HepG2 (cell line): Measurements from ENCODE around the gene SMPD3. TPM values are rescaled to one million over a fixed set of nuclear protein-coding genes. Genes with fewer than 3 reads are reported as not detected.
A peak's percentile ranks its signal among the peaks of the same experiment; 100 is the strongest.

Experiments used
- ATAC-seq: fragments of 200-7000 bp; cut with Tn5 transposase; 3 replicates; pipeline ENCODE4 v1.9.1; 2020; ENCODE audit warnings: mild to moderate bottlenecking, moderate library complexity
- BruUV-seq: library from RNA; stranded (reverse); fragments of 400-500 nt; replicated peaks from 2 replicates; lab custom pipeline; 2021; lab: Mats Ljungman, UMichigan
- CTCF ChIA-PET: fragments of 300-600 bp; formaldehyde crosslinking; extraction: SDS; loops from one replicate; lab custom pipeline; 2021; ENCODE audit warnings: low total read pairs, inconsistent platforms, low intra/inter-chr PET ratio; lab: Yijun Ruan, JAX
- POLR2A ChIA-PET: fragments of 350-600 bp; sonication (Branson Sonifier 250); formaldehyde crosslinking; loops from one replicate; lab custom pipeline; 2020; ENCODE audit warnings: antibody characterized with exemption, inconsistent platforms; lab: Yijun Ruan, JAX
- DNase-seq: peaks from one replicate; pipeline ENCODE4 v3.0.0-alpha.2; 2015; ENCODE audit warnings: low spot score
- FAIRE-seq: peaks from 3 replicates; lab custom pipeline; 2011; peaks lifted over from hg19 to GRCh38; lab: Jason Lieb, UNC
- H2AFZ ChIP-seq: one replicate; pipeline ENCODE4 v1.6.1; 2011; ENCODE audit warnings: low read length, inconsistent platforms
- H3K27ac ChIP-seq: fragments of 300-600 bp; 3 replicates; pipeline ENCODE4 v1.8.0; 2011; ENCODE audit warnings: mixed run types, mild to moderate bottlenecking, mixed read lengths, low read length, inconsistent platforms; ENCODE audit not compliant: insufficient read depth; ENCODE audit errors: extremely low read length
- H3K27me3 ChIP-seq, 2 experiments: fragments of 200-600 bp in 1 of 2; 2 replicates in 1 of 2; 3 replicates in 1 of 2; pipeline versions ENCODE4 v1.6.0 to v1.8.0; 2011; ENCODE audit warnings: low read length in 2 of 2, mild to moderate bottlenecking in 2 of 2, moderate library complexity in 2 of 2, inconsistent platforms in 1 of 2; ENCODE audit not compliant: insufficient read depth in 2 of 2, control insufficient read depth in 1 of 2
- H3K36me3 ChIP-seq, 2 experiments: fragments of 200-600 bp in 1 of 2; replicated peaks in 1 of 2; 2 replicates in 1 of 2; 3 replicates in 1 of 2; pipeline versions ENCODE4 v1.5.1 to v1.8.0; 2011; ENCODE audit warnings: low read length in 2 of 2, inconsistent platforms in 1 of 2; ENCODE audit not compliant: insufficient read depth in 2 of 2, control insufficient read depth in 1 of 2
- H3K4me1 ChIP-seq: 2 replicates; pipeline ENCODE4 v1.5.1; 2012; ENCODE audit warnings: low read length, inconsistent platforms; ENCODE audit not compliant: insufficient read depth
- H3K4me2 ChIP-seq: 2 replicates; pipeline ENCODE4 v1.6.0; 2011; ENCODE audit warnings: low read depth, low read length, inconsistent platforms
- H3K4me3 ChIP-seq, 3 experiments: fragments of 200-600 bp in 1 of 3; sonication (generic), shearing (Covaris generic) in 1 of 3; replicated peaks in 1 of 3; 2 replicates each; pipeline ENCODE4 v1.5.1; 2011 to 2016; ENCODE audit warnings: low read length in 3 of 3, inconsistent platforms in 2 of 3, low read depth in 2 of 3, mild to moderate bottlenecking in 2 of 3, control low read depth in 1 of 3, mixed read lengths in 1 of 3; ENCODE audit not compliant: insufficient read depth in 1 of 3
- H3K79me2 ChIP-seq: one replicate; pipeline ENCODE4 v1.6.1; 2011; ENCODE audit warnings: low read length, inconsistent platforms; ENCODE audit not compliant: insufficient read depth
- H3K9ac ChIP-seq: 2 replicates; pipeline ENCODE4 v1.6.0; 2011; ENCODE audit warnings: mild to moderate bottlenecking, low read depth, low read length, inconsistent platforms; ENCODE audit not compliant: insufficient read depth
- H3K9me3 ChIP-seq: 2 replicates; pipeline ENCODE4 v1.5.1; 2012; ENCODE audit warnings: mild to moderate bottlenecking, low read length
- H4K20me1 ChIP-seq: 2 replicates; pipeline ENCODE4 v1.6.0; 2011; ENCODE audit warnings: inconsistent platforms, mild to moderate bottlenecking, low read length, moderate library complexity; ENCODE audit not compliant: insufficient read depth
- MTF1 ChIP-seq: sonication (generic); formaldehyde crosslinking; IDR thresholded peaks from 2 replicates; pipeline ENCODE4 v1.5.0; 2020; ENCODE audit warnings: missing genetic modification reagents
- RBM22 ChIP-seq: fragments of 200-400 bp; formaldehyde crosslinking; optimal IDR thresholded peaks from 2 replicates; pipeline ENCODE3; 2017; ENCODE audit warnings: mild to moderate bottlenecking, low read length, moderate library complexity
- ZNF225 ChIP-seq: sonication (generic); formaldehyde crosslinking; IDR thresholded peaks from 2 replicates; pipeline ENCODE4 v1.4.0; 2020; ENCODE audit warnings: mild to moderate bottlenecking, missing genetic modification reagents
- WGBS: methylation state at CpG from one replicate; pipeline ENCODE4 v1.1.6; 2017; ENCODE audit warnings: low lambda C conversion rate; 5-methylcytosine and 5-hydroxymethylcytosine counted together
- in situ Hi-C: cut with HindIII; loops from 2 replicates; pipeline ENCODE4 v1.10.0; 2017; ENCODE audit warnings: low pct_unique_long_range_greater_than_20kb; ENCODE audit not compliant: extremely low pct_ligation_motif_present
- intact Hi-C: fragments of 100-400 bp; cut with micrococcal nuclease; formaldehyde crosslinking; loops from one replicate; pipeline ENCODE4 v1.10.0; 2022; ENCODE audit not compliant: unreplicated experiment
- polyA plus RNA-seq, 8 experiments: library from polyadenylated mRNA; depleted of rRNA in 3 of 8; stranded (reverse) in 7 of 8; unstranded in 1 of 8; fragments of >200 nt; fragmentation: Illumina TruSeq in 4 of 8; extraction: Trizol in 4 of 8; gene quantifications; 2 replicates each; pipeline versions ENCODE4 v1.2.1 to v1.2.3, GENCODE V29; 2011 to 2016; ENCODE audit warnings: low read depth in 4 of 8, missing spikeins in 1 of 8, mixed read lengths in 1 of 8; ENCODE audit not compliant: insufficient read depth in 1 of 8
- total RNA-seq, 5 experiments: library from RNA; depleted of rRNA; stranded (reverse); fragments of >200 nt; fragmentation: Illumina TruSeq; extraction: Trizol; gene quantifications; 2 replicates each; pipeline ENCODE4 v1.2.3, GENCODE V29; 2016; ENCODE audit warnings: low read depth in 1 of 5
- TF ChIP-seq, protein P1 (sequence below): sonication (generic); formaldehyde crosslinking; IDR thresholded peaks from 2 replicates; pipeline ENCODE4 v1.8.0; 2022; ENCODE audit warnings: low read depth, missing genetic modification reagents
- TF ChIP-seq, protein P2 (sequence below): sonication (generic); formaldehyde crosslinking; IDR thresholded peaks from 2 replicates; pipeline ENCODE4 v1.4.0; 2020; ENCODE audit warnings: missing genetic modification reagents
- TF ChIP-seq, protein P3 (sequence below): sonication (generic); formaldehyde crosslinking; IDR thresholded peaks from 2 replicates; pipeline ENCODE4 v1.9.0; 2022; ENCODE audit warnings: missing genetic modification reagents, mild to moderate bottlenecking, borderline replicate concordance

SMPD3 gene
- total and polyA plus RNA-seq, 2 of the 13 experiments (the other 11 are each of a cell fraction or from before 2014, with no cell fraction given), result 0.07 to 0.32 TPM

DNA sequence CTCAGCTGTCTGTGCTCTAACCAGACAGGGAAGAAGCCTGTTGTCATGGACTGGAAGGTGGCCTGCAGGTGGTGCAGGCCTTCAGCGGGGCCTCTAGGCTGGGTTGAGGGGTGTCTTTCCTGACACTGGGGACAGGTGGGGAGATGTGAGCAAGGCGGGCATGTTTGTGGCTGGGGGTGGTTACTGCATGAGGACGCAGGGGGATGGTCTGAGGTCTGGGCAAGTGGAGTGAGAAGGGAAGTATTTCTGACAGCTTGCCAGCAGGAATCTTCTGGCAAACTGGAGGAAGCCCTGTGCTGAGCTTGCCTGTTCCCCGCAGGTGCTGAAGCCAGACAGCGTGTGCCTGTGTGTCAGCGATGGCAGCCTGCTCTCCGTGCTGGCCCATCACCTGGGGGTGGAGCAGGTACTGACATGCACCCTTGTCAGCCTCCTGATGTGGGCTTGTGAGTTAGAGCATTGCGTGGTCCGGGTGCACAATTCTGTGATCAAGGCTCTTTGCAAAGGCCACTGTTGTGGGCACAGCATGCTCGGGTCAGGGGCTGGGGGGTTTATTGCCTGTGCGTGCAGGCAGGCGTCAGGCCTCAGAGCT, 101.3 kb downstream of the SMPD3 start:
- H3K27me3 ChIP-seq, result no peaks in the 10 kb centered on the region
- intact Hi-C loops, result no loop called here
- no peak for FAIRE-seq
- no peak overlapping the region for H2AFZ ChIP-seq
- no peak overlapping the region for H3K4me3 ChIP-seq
- no peaks in the 10 kb centered on the region for H3K79me2 ChIP-seq
- CTCF ChIA-PET, result no interaction called here
- no peaks in the 10 kb centered on the region for H4K20me1 ChIP-seq
- no peaks in the 10 kb centered on the region for H3K9me3 ChIP-seq
- H3K36me3 ChIP-seq, result peaks cover 49 to 96% of the 10 kb centered on the region in 2 experiments
- no peak for ATAC-seq
- peak; percentile 18 for TF ChIP-seq RBM22
- TF ChIP-seq, protein P1, sequence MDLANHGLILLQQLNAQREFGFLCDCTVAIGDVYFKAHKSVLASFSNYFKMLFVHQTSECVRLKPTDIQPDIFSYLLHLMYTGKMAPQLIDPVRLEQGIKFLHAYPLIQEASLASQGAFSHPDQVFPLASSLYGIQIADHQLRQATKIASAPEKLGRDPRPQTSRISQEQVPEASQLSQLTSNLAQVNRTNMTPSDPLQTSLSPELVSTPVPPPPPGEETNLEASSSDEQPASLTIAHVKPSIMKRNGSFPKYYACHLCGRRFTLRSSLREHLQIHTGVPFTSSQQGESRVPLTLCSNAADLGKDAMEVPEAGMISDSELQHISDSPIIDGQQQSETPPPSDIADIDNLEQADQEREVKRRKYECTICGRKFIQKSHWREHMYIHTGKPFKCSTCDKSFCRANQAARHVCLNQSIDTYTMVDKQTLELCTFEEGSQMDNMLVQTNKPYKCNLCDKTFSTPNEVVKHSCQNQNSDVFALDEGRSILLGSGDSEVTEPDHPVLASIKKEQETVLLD (CRISPR knock-in tag), result no peak
- no peak overlapping the region for H3K9ac ChIP-seq
- in situ Hi-C loops, result no loop called here
- no peaks in the 10 kb centered on the region for H3K4me1 ChIP-seq
- POLR2A ChIA-PET, result no interaction called here
- no peak for DNase-seq
- no peak overlapping the region for H3K27ac ChIP-seq
- 91% methylated on average over 6 of the region's 12 CpGs for WGBS
- BruUV-seq, result no TSS peak
- H3K4me2 ChIP-seq, result no peak overlapping the region

DNA sequence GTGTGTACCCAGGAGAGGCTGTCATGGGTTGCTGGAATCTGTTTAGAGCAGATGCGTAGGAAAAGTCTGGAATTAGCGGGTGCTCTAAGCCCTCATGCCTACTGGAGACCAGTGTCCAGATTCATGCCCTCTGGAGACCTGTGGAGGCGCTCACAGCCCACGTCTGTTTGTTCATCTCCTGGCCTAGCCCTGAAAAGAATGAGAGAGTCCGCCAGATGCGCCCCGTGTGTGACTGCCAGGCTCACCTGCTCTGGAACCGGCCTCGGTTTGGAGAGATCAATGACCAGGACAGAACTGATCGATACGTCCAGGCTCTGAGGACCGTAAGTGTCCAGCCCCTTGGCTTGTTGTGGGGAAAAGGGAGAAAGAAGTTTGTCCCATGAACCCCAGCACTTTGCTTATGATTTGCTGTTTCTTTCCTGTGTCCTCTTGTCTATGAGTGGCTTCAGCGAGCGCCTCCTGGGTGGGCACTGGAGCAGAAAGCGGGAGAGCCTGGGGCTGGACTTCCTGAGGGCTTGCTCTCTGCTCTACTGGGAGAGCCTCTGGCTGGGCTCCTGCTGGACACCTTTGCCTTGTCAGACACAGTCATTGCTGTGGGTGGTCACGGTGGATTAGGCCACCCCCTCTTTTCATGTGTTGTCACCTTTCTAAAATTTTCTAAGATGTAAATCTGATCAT, 102.2 kb downstream of the SMPD3 start:
- Histone ChIP-seq H3K9ac (no peak overlapping the region), H3K4me1 (no peaks in the 10 kb centered on the region), H2AFZ (no peak overlapping the region), H3K36me3 (peaks cover 44 to 92% of the 10 kb centered on the region in 2 experiments), H3K27me3 (no peaks in the 10 kb centered on the region), H3K9me3 (no peaks in the 10 kb centered on the region), H3K4me3 (no peak overlapping the region), H3K79me2 (no peaks in the 10 kb centered on the region), H3K4me2 (no peak overlapping the region), H3K27ac (no peak overlapping the region), H4K20me1 (no peaks in the 10 kb centered on the region)
- ATAC-seq (peak; percentile 42), FAIRE-seq (no peak), DNase-seq (no peak)
- no TSS peak for BruUV-seq
- in situ Hi-C loops, result no loop called here
- 97% methylated on average over 16 of the region's 16 CpGs for WGBS
- POLR2A ChIA-PET, result no interaction called here
- CTCF ChIA-PET, result no interaction called here
- TF ChIP-seq MTF1 (CRISPR knock-in tag) (no peak), ZNF225 (CRISPR knock-in tag) (no peak)
- TF ChIP-seq, protein P2, sequence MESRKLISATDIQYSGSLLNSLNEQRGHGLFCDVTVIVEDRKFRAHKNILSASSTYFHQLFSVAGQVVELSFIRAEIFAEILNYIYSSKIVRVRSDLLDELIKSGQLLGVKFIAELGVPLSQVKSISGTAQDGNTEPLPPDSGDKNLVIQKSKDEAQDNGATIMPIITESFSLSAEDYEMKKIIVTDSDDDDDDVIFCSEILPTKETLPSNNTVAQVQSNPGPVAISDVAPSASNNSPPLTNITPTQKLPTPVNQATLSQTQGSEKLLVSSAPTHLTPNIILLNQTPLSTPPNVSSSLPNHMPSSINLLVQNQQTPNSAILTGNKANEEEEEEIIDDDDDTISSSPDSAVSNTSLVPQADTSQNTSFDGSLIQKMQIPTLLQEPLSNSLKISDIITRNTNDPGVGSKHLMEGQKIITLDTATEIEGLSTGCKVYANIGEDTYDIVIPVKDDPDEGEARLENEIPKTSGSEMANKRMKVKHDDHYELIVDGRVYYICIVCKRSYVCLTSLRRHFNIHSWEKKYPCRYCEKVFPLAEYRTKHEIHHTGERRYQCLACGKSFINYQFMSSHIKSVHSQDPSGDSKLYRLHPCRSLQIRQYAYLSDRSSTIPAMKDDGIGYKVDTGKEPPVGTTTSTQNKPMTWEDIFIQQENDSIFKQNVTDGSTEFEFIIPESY, result 0 out of 2 replicates have a peak, but pooled peaks have one; percentile 12
- TF ChIP-seq, protein P3, sequence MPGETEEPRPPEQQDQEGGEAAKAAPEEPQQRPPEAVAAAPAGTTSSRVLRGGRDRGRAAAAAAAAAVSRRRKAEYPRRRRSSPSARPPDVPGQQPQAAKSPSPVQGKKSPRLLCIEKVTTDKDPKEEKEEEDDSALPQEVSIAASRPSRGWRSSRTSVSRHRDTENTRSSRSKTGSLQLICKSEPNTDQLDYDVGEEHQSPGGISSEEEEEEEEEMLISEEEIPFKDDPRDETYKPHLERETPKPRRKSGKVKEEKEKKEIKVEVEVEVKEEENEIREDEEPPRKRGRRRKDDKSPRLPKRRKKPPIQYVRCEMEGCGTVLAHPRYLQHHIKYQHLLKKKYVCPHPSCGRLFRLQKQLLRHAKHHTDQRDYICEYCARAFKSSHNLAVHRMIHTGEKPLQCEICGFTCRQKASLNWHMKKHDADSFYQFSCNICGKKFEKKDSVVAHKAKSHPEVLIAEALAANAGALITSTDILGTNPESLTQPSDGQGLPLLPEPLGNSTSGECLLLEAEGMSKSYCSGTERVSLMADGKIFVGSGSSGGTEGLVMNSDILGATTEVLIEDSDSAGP, result no peak
- intact Hi-C loops, result no loop called here
